ENCODE data around the gene GCSAML. TPM values are rescaled to one million over a fixed set of nuclear protein-coding genes. Genes with fewer than 3 reads are reported as not detected.

The GCSAML gene
- total and polyA plus RNA-seq, 2 of the 13 experiments (the other 11 are each of a cell fraction or from before 2014, with no cell fraction given) = not detected

DNA sequence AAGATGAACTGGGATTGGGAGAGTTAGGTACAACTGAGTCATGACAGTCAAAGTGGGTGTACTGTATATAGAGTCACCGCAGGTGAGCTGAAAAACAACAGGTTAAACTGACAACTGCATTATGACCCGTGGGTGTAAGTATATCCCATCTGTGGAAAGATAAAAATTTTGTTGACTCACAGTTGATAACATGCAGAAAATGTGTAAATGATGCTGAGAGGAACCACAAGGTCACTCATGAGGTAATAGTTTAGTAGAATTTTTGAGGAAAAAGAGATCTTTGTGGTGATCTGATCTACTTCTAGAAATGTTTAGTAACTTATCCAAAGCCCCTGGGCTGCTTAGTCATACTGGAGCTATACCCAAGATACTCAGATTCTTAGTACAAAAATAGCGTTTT, 13.5 kb upstream of the GCSAML start (continued):
- TF ChIP-seq, protein P1, sequence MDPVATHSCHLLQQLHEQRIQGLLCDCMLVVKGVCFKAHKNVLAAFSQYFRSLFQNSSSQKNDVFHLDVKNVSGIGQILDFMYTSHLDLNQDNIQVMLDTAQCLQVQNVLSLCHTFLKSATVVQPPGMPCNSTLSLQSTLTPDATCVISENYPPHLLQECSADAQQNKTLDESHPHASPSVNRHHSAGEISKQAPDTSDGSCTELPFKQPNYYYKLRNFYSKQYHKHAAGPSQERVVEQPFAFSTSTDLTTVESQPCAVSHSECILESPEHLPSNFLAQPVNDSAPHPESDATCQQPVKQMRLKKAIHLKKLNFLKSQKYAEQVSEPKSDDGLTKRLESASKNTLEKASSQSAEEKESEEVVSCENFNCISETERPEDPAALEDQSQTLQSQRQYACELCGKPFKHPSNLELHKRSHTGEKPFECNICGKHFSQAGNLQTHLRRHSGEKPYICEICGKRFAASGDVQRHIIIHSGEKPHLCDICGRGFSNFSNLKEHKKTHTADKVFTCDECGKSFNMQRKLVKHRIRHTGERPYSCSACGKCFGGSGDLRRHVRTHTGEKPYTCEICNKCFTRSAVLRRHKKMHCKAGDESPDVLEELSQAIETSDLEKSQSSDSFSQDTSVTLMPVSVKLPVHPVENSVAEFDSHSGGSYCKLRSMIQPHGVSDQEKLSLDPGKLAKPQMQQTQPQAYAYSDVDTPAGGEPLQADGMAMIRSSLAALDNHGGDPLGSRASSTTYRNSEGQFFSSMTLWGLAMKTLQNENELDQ (CRISPR knock-in tag; IDR thresholded peaks at IDR 0.05; ENCODE audit: borderline replicate concordance) = no peak

DNA sequence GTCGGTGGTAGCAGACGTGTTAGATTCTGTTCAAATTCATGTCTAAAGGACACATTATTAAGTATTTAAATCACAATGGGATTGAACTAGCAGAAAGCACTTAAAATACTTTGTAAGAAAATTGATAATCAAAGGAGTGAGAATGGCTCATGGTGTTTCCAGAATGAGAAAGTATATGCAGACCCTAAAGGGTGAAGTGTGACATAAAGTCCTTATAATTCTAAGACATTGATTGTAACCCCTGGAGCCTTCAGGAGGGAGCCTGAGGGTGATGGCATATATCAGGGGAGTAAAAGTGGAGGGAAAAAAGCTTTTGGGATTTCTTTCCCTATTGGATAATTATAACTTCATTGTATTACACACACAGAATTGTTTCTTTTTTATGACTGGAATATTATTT, 12.6 kb upstream of the GCSAML start, which contains the start of gene OR2C3:
TSS of gene OR2C3 (minus strand) at position 101 of the 400 bp plus-strand sequence. CDS start 3,929 bp downstream, outside the sequence.
- no TSS peak for BruUV-seq (replicated peaks)
- POLR2A ChIA-PET = no interaction called here
- no peak within 1 kb of the TSS for H2AFZ ChIP-seq (ENCODE audit: low read length)
- no peak within 1 kb of the TSS for H3K27ac ChIP-seq (ENCODE audit: extremely low read length, insufficient read depth, low read length)
- H4K20me1 ChIP-seq (ENCODE audit: insufficient read depth, low read length) = no peaks in the 10 kb centered on the region
- TF ChIP-seq ZNF432 (CRISPR knock-in tag; IDR thresholded peaks at IDR 0.05; ENCODE audit: borderline replicate concordance) = no peak
- TF ChIP-seq, protein P2, sequence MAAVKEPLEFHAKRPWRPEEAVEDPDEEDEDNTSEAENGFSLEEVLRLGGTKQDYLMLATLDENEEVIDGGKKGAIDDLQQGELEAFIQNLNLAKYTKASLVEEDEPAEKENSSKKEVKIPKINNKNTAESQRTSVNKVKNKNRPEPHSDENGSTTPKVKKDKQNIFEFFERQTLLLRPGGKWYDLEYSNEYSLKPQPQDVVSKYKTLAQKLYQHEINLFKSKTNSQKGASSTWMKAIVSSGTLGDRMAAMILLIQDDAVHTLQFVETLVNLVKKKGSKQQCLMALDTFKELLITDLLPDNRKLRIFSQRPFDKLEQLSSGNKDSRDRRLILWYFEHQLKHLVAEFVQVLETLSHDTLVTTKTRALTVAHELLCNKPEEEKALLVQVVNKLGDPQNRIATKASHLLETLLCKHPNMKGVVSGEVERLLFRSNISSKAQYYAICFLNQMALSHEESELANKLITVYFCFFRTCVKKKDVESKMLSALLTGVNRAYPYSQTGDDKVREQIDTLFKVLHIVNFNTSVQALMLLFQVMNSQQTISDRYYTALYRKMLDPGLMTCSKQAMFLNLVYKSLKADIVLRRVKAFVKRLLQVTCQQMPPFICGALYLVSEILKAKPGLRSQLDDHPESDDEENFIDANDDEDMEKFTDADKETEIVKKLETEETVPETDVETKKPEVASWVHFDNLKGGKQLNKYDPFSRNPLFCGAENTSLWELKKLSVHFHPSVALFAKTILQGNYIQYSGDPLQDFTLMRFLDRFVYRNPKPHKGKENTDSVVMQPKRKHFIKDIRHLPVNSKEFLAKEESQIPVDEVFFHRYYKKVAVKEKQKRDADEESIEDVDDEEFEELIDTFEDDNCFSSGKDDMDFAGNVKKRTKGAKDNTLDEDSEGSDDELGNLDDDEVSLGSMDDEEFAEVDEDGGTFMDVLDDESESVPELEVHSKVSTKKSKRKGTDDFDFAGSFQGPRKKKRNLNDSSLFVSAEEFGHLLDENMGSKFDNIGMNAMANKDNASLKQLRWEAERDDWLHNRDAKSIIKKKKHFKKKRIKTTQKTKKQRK (IDR thresholded peaks at IDR 0.05; ENCODE audit: low read length) = no peak
- no peak for TF ChIP-seq HDAC2 (CRISPR knock-in tag; IDR thresholded peaks at IDR 0.05)
- TF ChIP-seq U2AF1 (optimal IDR thresholded peaks at IDR 0.05; ENCODE audit: low read depth, low read length) = no peak
- H3K79me2 ChIP-seq (ENCODE audit: insufficient read depth, low read length) = no peaks in the 10 kb centered on the region
- no peaks in the 10 kb centered on the region; a peak in 1 of 5 replicates for H3K27me3 ChIP-seq (ENCODE audit: control insufficient read depth in 1 of 2, insufficient read depth in 2 of 2, low read length in 2 of 2)
- 0% methylated on average over 2 of the region's 2 CpGs for WGBS (ENCODE audit: low lambda C conversion rate)
- H3K4me2 ChIP-seq (ENCODE audit: low read depth, low read length) = no peak within 1 kb of the TSS
- H3K4me1 ChIP-seq (ENCODE audit: insufficient read depth, low read length) = no peaks in the 10 kb centered on the region
- no peak within 1 kb of the TSS for H3K4me3 ChIP-seq (replicated peaks in 1 of 3; ENCODE audit: insufficient read depth in 1 of 3, low read depth in 2 of 3, low read length in 3 of 3)
- ATAC-seq (no peak), FAIRE-seq (no peak), DNase-seq (ENCODE audit: low spot score) (no peak)
- no peaks in the 10 kb centered on the region for H3K36me3 ChIP-seq (replicated peaks in 1 of 2; ENCODE audit: control insufficient read depth in 1 of 2, insufficient read depth in 2 of 2, low read length in 2 of 2)
- H3K9ac ChIP-seq (ENCODE audit: insufficient read depth, low read depth, low read length) = no peak within 1 kb of the TSS
- no peaks in the 10 kb centered on the region for H3K9me3 ChIP-seq (ENCODE audit: low read length)
- intact Hi-C loops (cut with micrococcal nuclease; ENCODE audit: unreplicated experiment) (no loop called here), in situ Hi-C loops (cut with HindIII; ENCODE audit: extremely low pct_ligation_motif_present, low pct_unique_long_range_greater_than_20kb) (no loop called here)
- CTCF ChIA-PET (ENCODE audit: low intra/inter-chr PET ratio, low total read pairs) = no interaction called here

Measured in HepG2 (cell line).